IMR-90 (cell line): ENCODE measurements around the gene HAND1. TPM values are rescaled to one million over a fixed set of nuclear protein-coding genes. Genes with fewer than 3 reads are reported as not detected.

ENCODE experiments used
- ATAC-seq: fragments of 200-7000 bp; cut with Tn5 transposase; 2 replicates; pipeline ENCODE4 v1.9.1; 2020; ENCODE audit warnings: low read depth, mild to moderate bottlenecking, moderate library complexity
- BruUV-seq: library from RNA; stranded (reverse); fragments of 400-500 nt; replicated peaks from 2 replicates; lab custom pipeline; 2021; lab: Mats Ljungman, UMichigan
- CTCF ChIA-PET: fragments of 300-600 bp; formaldehyde crosslinking; extraction: SDS; loops from one replicate; lab custom pipeline; 2021; ENCODE audit warnings: antibody characterized with exemption; lab: Yijun Ruan, JAX
- POLR2A ChIA-PET: fragments of 300-600 bp; sonication (Branson Sonifier 250); formaldehyde crosslinking; loops from one replicate; lab custom pipeline; 2022; ENCODE audit warnings: antibody characterized with exemption; ENCODE audit not compliant: unreplicated experiment; lab: Charles Lee
- DNase-seq: peaks from one replicate; pipeline ENCODE4 v3.0.0; 2013
- H2AFZ ChIP-seq: replicated peaks from 2 replicates; pipeline ENCODE3; 2013; ENCODE audit warnings: low read length, mild to moderate bottlenecking; ENCODE audit not compliant: poor library complexity
- H2AK5ac ChIP-seq: 2 replicates; pipeline ENCODE4 v1.6.1; 2013; ENCODE audit warnings: low read depth, low read length, inconsistent platforms
- H2AK9ac ChIP-seq: replicated peaks from 2 replicates; pipeline ENCODE3; 2013; ENCODE audit warnings: mild to moderate bottlenecking, low read depth, low read length, moderate library complexity; ENCODE audit not compliant: poor library complexity
- H2BK120ac ChIP-seq: 2 replicates; pipeline ENCODE4 v1.6.1; 2013; ENCODE audit warnings: low read depth, low read length, inconsistent platforms
- H2BK15ac ChIP-seq: 3 replicates; pipeline ENCODE4 v1.6.1; 2013; ENCODE audit warnings: low read depth, low read length, inconsistent platforms
- H2BK20ac ChIP-seq: 2 replicates; pipeline ENCODE4 v1.6.1; 2013; ENCODE audit warnings: low read depth, mild to moderate bottlenecking, inconsistent platforms, low read length, moderate library complexity
- H2BK5ac ChIP-seq: 2 replicates; pipeline ENCODE4 v1.6.1; 2013; ENCODE audit warnings: mild to moderate bottlenecking, low read depth, low read length, inconsistent platforms; ENCODE audit not compliant: poor library complexity, severe bottlenecking
- H3K14ac ChIP-seq: replicated peaks from 2 replicates; pipeline ENCODE4 v1.6.1; 2013; ENCODE audit warnings: low read depth, low read length, inconsistent platforms
- H3K18ac ChIP-seq: 2 replicates; pipeline ENCODE4 v1.6.1; 2013; ENCODE audit warnings: low read depth, low read length, control low read depth
- H3K23ac ChIP-seq: 2 replicates; pipeline ENCODE4 v1.6.1; 2013; ENCODE audit warnings: low read depth, low read length, inconsistent platforms
- H3K27ac ChIP-seq: 2 replicates; pipeline ENCODE4 v1.5.1; 2013; ENCODE audit warnings: mild to moderate bottlenecking, control low read depth, low read length; ENCODE audit not compliant: insufficient read depth
- H3K27me3 ChIP-seq: 2 replicates; pipeline ENCODE4 v1.6.1; 2013; ENCODE audit warnings: low read length; ENCODE audit not compliant: control insufficient read depth, insufficient read depth
- H3K36me3 ChIP-seq: 2 replicates; pipeline ENCODE4 v1.6.1; 2013; ENCODE audit warnings: low read length, mixed read lengths; ENCODE audit not compliant: control insufficient read depth, insufficient read depth
- H3K4ac ChIP-seq: 2 replicates; pipeline ENCODE4 v1.6.1; 2013; ENCODE audit warnings: low read depth, low read length, inconsistent platforms
- H3K4me1 ChIP-seq: 2 replicates; pipeline ENCODE4 v1.6.1; 2013; ENCODE audit warnings: low read length, mixed read lengths; ENCODE audit not compliant: control insufficient read depth, insufficient read depth
- H3K4me2 ChIP-seq: 2 replicates; pipeline ENCODE4 v1.6.1; 2013; ENCODE audit warnings: low read depth, mild to moderate bottlenecking, control low read depth, low read length, moderate library complexity
- H3K4me3 ChIP-seq: 2 replicates; pipeline ENCODE4 v1.5.1; 2013; ENCODE audit warnings: low read depth, mild to moderate bottlenecking, control low read depth, low read length, moderate library complexity; ENCODE audit not compliant: insufficient read depth
- H3K56ac ChIP-seq: 2 replicates; pipeline ENCODE4 v1.6.1; 2013; ENCODE audit warnings: low read length, inconsistent platforms; ENCODE audit not compliant: insufficient read depth; ENCODE audit errors: extremely low read depth
- H3K79me1 ChIP-seq, 2 experiments: 2 replicates each; pipeline ENCODE4 v1.6.1; 2013; ENCODE audit warnings: low read length in 2 of 2, inconsistent platforms in 1 of 2, low read depth in 1 of 2
- H3K9ac ChIP-seq: 2 replicates; pipeline ENCODE4 v1.6.1; 2013; ENCODE audit warnings: low read depth, low read length, control low read depth
- H3K9me1 ChIP-seq: 2 replicates; pipeline ENCODE4 v1.6.1; 2013; ENCODE audit warnings: low read length, inconsistent platforms; ENCODE audit not compliant: insufficient read depth
- H3K9me3 ChIP-seq: 2 replicates; pipeline ENCODE4 v1.6.1; 2013; ENCODE audit warnings: low read length; ENCODE audit not compliant: control insufficient read depth, insufficient read depth
- H4K20me1 ChIP-seq: 2 replicates; pipeline ENCODE4 v1.6.1; 2013; ENCODE audit warnings: low read length, inconsistent platforms; ENCODE audit not compliant: insufficient read depth
- H4K5ac ChIP-seq: 2 replicates; pipeline ENCODE4 v1.6.1; 2013; ENCODE audit warnings: mild to moderate bottlenecking, low read depth, low read length, control low read depth
- H4K8ac ChIP-seq, 2 experiments: 2 replicates each; pipeline ENCODE4 v1.6.1; 2013; ENCODE audit warnings: low read depth in 2 of 2, low read length in 2 of 2, control low read depth in 1 of 2, inconsistent platforms in 1 of 2
- H4K91ac ChIP-seq: 2 replicates; pipeline ENCODE4 v1.6.1; 2013; ENCODE audit warnings: low read depth, low read length, inconsistent platforms; ENCODE audit not compliant: insufficient read depth
- BHLHE40 ChIP-seq: fragments of 150-350 bp; IDR thresholded peaks from 2 replicates; pipeline ENCODE4 v1.6.1; 2016; ENCODE audit warnings: mild to moderate bottlenecking, low read depth, low read length
- CEBPB ChIP-seq: IDR thresholded peaks from 2 replicates; pipeline ENCODE4 v1.6.1; 2012; ENCODE audit warnings: low read depth, low read length, improper control_type of control experiment
- CHD1 ChIP-seq: IDR thresholded peaks from 2 replicates; pipeline ENCODE4 v1.6.1; 2012; ENCODE audit warnings: low read depth, low read length, improper control_type of control experiment
- FOS ChIP-seq: fragments of 150-350 bp; IDR thresholded peaks from 2 replicates; pipeline ENCODE4 v1.6.1; 2016; ENCODE audit warnings: low read depth, low read length
- MAFK ChIP-seq: IDR thresholded peaks from 2 replicates; pipeline ENCODE4 v1.6.1; 2012; ENCODE audit warnings: low read depth, low read length, improper control_type of control experiment
- MAZ ChIP-seq: IDR thresholded peaks from 2 replicates; pipeline ENCODE4 v1.6.1; 2012; ENCODE audit warnings: low read depth, mild to moderate bottlenecking, low read length, improper control_type of control experiment, moderate library complexity, borderline replicate concordance
- MXI1 ChIP-seq: IDR thresholded peaks from 2 replicates; pipeline ENCODE4 v1.6.1; 2012; ENCODE audit warnings: low read depth, mild to moderate bottlenecking, low read length, moderate library complexity, borderline replicate concordance
- NFE2L2 ChIP-seq: fragments of 150-350 bp; IDR thresholded peaks from 2 replicates; pipeline ENCODE4 v1.6.1; 2016; ENCODE audit warnings: low read depth, mild to moderate bottlenecking, low read length
- POLR2A ChIP-seq: IDR thresholded peaks from 2 replicates; pipeline ENCODE4 v1.6.1; 2012; ENCODE audit warnings: mild to moderate bottlenecking, low read depth, low read length
- RAD21 ChIP-seq: IDR thresholded peaks from 2 replicates; pipeline ENCODE4 v1.6.1; 2012; ENCODE audit warnings: low read length, improper control_type of control experiment
- RCOR1 ChIP-seq: IDR thresholded peaks from 2 replicates; pipeline ENCODE4 v1.6.1; 2012; ENCODE audit warnings: mild to moderate bottlenecking, low read length, improper control_type of control experiment; ENCODE audit not compliant: insufficient replicate concordance
- RFX5 ChIP-seq: IDR thresholded peaks from 2 replicates; pipeline ENCODE4 v1.8.0; 2012; ENCODE audit warnings: low read depth, mild to moderate bottlenecking, low read length, moderate library complexity
- SMC3 ChIP-seq: fragments of 150-350 bp; IDR thresholded peaks from 2 replicates; pipeline ENCODE4 v1.6.1; 2016; ENCODE audit warnings: low read depth, mild to moderate bottlenecking, antibody characterized with exemption, low read length, moderate library complexity
- USF2 ChIP-seq: fragments of 150-350 bp; IDR thresholded peaks from 2 replicates; pipeline ENCODE4 v1.6.1; 2017; ENCODE audit warnings: mild to moderate bottlenecking, antibody characterized with exemption, low read length, low read depth
- WGBS, 2 experiments: methylation state at CpG; one replicate each; pipeline versions ENCODE4 v1.1.5 to v1.1.7; 2013; ENCODE audit warnings: missing lambda C conversion rate in 2 of 2; ENCODE audit not compliant: insufficient read length in 1 of 2; ENCODE audit errors: extremely low coverage in 2 of 2; 5-methylcytosine and 5-hydroxymethylcytosine counted together
- dilution Hi-C: fragments of 300-500 bp; cut with HindIII; formaldehyde crosslinking; loops from one replicate; pipeline ENCODE4 v1.14.3; 2018; ENCODE audit warnings: low sequenced_read_pairs; ENCODE audit not compliant: unreplicated experiment
- in situ Hi-C: fragments of 300-500 bp; cut with MboI; formaldehyde crosslinking; loops from 3 replicates; pipeline ENCODE4 v1.14.3; 2019; ENCODE audit warnings: low sequenced_read_pairs, inconsistent platforms, mixed read lengths
- intact Hi-C: fragments of 100-400 bp; cut with micrococcal nuclease; formaldehyde crosslinking; loops from 2 replicates; pipeline ENCODE4 v1.10.0; 2022
- polyA plus RNA-seq, 3 experiments: library from polyadenylated mRNA; depleted of rRNA; stranded (reverse); fragments of >200 nt; gene quantifications; 2 replicates each; pipeline ENCODE4 v1.2.3, GENCODE V29; 2012; ENCODE audit warnings: low replicate concordance in 1 of 3
- total RNA-seq: library from RNA; depleted of rRNA; stranded (reverse); fragments of >200 nt; gene quantifications from 2 replicates; pipeline ENCODE4 v1.2.3, GENCODE V29; 2012
- TF ChIP-seq, protein P1 (sequence below): fragments of 150-350 bp; IDR thresholded peaks from 2 replicates; pipeline ENCODE4 v1.6.1; 2016; ENCODE audit warnings: low read depth, mild to moderate bottlenecking, low read length, moderate library complexity, borderline replicate concordance

The HAND1 gene
- total and polyA plus RNA-seq, 2 of the 4 experiments (the other 2 are of a cell fraction) = not detected

DNA sequence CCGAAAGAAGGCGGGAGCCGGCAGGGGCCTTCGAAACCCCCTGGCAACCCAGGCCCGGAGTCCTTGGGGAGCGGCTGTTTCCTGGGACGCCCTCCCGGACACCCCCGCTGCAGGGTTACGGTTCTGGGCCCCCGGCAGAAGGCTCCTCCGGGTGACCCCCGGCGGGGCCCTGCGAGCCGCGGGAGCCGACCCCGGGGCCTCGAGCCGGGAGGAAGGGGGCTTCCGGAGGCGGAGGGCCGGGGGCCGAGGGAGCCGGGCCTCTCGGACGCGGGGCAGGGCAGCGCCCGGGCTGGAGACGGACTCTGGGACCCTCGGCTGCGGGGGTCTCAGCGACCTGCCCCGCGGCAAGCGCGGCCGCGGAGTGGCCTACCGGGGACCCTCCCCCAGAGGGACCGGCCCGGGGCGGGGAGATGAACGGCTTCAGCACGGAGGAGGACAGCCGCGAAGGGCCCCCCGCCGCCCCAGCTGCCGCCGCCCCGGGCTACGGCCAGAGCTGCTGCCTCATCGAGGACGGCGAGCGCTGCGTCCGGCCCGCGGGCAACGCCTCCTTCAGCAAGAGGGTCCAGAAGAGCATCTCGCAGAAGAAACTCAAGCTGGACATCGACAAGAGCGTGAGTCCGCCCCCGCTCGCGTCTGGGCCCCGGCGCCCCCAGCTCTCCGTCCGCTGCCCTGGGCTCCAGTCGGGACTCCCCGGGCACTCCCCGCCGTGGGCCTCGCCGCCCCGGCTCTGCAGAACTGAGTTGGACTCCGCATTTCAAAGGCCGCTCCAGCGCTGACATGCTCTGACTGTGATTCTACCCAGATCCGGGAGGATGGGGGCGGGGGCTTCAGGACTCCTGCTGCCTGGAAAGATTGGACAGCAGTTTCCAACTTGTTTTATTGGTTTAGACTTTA, 31.6 kb downstream of the HAND1 start:
- Histone ChIP-seq H3K9me1 (peaks cover 11% of the 10 kb centered on the region), H3K27ac (peak overlapping the region; percentile 26), H3K4me3 (peak overlapping the region; percentile 97), H3K56ac (no peak overlapping the region), H4K5ac (no peak overlapping the region), H3K23ac (0 out of 2 replicates have a peak overlapping the region, but pooled peaks have one; percentile 58), H3K27me3 (no peaks in the 10 kb centered on the region), H2AK9ac (peak overlapping the region; percentile 77), H2BK120ac (no peak overlapping the region), H3K4me1 (peaks cover 7% of the 10 kb centered on the region), H3K9ac (peak overlapping the region; percentile 58), H4K8ac (no peak overlapping the region), H4K91ac (no peak overlapping the region), H2BK20ac (no peak overlapping the region), H2BK5ac (peak overlapping the region; percentile 11), H3K18ac (no peak overlapping the region), H3K36me3 (peaks cover 11% of the 10 kb centered on the region), H2BK15ac (no peak overlapping the region), H2AFZ (peak overlapping the region; percentile 100), H3K9me3 (no peaks in the 10 kb centered on the region), H3K4me2 (peak overlapping the region; percentile 95), H4K20me1 (peaks cover 35% of the 10 kb centered on the region), H3K4ac (no peak overlapping the region), H3K14ac (0 out of 2 replicates have a peak overlapping the region, but pooled peaks have one; percentile 43), H3K79me1 (peaks cover 29 to 47% of the 10 kb centered on the region in 2 experiments), H2AK5ac (no peak overlapping the region)
- in situ Hi-C loops (no loop called here), dilution Hi-C loops (no loop called here), intact Hi-C loops (loop anchor here (1.0 to 5.0 kb wide), 2 partner anchors 374 to 491 kb away; partner anchors contain the start of gene GEMIN5)
- ChIA-PET CTCF (no interaction called here), POLR2A (interaction anchor here (0.7 kb wide), 1 partner anchor 169 kb away, joined by 3 read pairs; no protein-coding TSS in a partner anchor)
- DNase-seq (peak; percentile 66), ATAC-seq (peak; percentile 45)
- WGBS, 2 experiments = 0% methylated on average over 40 of the region's 87 CpGs; no CpG with 5 or more reads in 1 of the 2 experiments
- no TSS peak for BruUV-seq
- TF ChIP-seq RFX5 (no peak), BHLHE40 (no peak), MAFK (no peak), USF2 (no peak), FOS (no peak), NFE2L2 (no peak), SMC3 (no peak), CEBPB (no peak), MXI1 (peak; percentile 71; the same call in 1 of the 2 replicates), RCOR1 (no peak), CHD1 (no peak), MAZ (peak; percentile 40; the same call in 1 of the 2 replicates), POLR2A (no peak), RAD21 (no peak)
- TF ChIP-seq, protein P1, sequence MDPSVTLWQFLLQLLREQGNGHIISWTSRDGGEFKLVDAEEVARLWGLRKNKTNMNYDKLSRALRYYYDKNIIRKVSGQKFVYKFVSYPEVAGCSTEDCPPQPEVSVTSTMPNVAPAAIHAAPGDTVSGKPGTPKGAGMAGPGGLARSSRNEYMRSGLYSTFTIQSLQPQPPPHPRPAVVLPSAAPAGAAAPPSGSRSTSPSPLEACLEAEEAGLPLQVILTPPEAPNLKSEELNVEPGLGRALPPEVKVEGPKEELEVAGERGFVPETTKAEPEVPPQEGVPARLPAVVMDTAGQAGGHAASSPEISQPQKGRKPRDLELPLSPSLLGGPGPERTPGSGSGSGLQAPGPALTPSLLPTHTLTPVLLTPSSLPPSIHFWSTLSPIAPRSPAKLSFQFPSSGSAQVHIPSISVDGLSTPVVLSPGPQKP = no peak
